ENCODE data around the gene POMP.

DNA sequence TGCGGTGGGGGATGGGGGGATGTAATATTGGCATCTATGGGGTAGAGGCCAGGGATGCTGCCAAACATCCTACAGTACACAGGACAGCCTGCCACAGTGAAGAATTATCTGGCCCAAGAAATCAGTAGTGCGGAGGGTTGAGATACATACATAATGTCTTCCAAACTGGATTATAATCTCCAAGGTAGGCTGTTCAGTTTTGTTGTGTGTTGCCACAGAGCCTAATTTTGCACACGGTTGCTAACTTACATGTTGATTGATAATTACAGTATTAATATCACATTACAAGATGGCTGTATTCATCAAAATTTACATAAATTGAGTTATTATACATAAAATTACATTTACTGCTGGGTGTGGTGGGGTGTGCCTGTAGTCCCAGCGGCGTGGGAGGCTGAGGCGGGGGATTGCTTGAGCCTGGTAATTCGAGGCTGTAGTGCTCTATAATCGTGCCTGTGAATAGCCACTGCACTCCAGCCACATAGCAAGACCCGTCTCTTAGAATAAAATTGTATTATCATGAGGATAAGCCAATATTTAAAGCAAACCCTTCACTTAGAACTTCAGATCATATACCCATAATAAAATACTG is 8.1 kb downstream of the POMP start:
- TF ChIP-seq CTCF (IDR thresholded peaks at IDR 0.05), result no peak
- no peak for TF ChIP-seq POLR2A (IDR thresholded peaks at IDR 0.05)

Data from vagina (tissue), 2 donors.